Measurements from ENCODE around the gene CRTC3.

DNA sequence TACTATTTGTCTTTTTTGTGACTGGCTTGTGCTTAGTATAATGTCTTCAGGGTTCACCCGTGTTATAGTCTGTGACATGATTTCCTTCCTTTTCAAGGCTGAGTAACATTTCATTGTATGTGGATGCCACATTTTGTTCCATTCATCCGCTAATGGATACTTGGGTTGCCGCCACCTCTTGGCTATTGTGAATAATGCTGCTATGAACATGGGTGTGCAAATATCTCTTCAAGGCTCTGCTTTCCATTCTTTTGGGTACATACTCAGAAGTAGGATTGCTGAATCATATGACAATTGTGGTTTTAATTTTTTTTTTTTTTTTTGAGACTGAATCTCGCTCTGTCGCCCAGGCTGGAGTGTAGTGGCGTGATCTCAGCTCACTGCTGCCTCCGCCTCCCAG, 15.4 kb downstream of the CRTC3 start:
- TF ChIP-seq, protein P1, sequence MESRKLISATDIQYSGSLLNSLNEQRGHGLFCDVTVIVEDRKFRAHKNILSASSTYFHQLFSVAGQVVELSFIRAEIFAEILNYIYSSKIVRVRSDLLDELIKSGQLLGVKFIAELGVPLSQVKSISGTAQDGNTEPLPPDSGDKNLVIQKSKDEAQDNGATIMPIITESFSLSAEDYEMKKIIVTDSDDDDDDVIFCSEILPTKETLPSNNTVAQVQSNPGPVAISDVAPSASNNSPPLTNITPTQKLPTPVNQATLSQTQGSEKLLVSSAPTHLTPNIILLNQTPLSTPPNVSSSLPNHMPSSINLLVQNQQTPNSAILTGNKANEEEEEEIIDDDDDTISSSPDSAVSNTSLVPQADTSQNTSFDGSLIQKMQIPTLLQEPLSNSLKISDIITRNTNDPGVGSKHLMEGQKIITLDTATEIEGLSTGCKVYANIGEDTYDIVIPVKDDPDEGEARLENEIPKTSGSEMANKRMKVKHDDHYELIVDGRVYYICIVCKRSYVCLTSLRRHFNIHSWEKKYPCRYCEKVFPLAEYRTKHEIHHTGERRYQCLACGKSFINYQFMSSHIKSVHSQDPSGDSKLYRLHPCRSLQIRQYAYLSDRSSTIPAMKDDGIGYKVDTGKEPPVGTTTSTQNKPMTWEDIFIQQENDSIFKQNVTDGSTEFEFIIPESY (IDR thresholded peaks at IDR 0.05), result no peak
- TF ChIP-seq, protein P2, sequence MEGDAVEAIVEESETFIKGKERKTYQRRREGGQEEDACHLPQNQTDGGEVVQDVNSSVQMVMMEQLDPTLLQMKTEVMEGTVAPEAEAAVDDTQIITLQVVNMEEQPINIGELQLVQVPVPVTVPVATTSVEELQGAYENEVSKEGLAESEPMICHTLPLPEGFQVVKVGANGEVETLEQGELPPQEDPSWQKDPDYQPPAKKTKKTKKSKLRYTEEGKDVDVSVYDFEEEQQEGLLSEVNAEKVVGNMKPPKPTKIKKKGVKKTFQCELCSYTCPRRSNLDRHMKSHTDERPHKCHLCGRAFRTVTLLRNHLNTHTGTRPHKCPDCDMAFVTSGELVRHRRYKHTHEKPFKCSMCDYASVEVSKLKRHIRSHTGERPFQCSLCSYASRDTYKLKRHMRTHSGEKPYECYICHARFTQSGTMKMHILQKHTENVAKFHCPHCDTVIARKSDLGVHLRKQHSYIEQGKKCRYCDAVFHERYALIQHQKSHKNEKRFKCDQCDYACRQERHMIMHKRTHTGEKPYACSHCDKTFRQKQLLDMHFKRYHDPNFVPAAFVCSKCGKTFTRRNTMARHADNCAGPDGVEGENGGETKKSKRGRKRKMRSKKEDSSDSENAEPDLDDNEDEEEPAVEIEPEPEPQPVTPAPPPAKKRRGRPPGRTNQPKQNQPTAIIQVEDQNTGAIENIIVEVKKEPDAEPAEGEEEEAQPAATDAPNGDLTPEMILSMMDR (IDR thresholded peaks at IDR 0.05; ENCODE audit: low read depth, low read length, missing input control), result no peak
- TF ChIP-seq TAF1 (conservative IDR thresholded peaks at IDR 0.05), result no peak
